ENCODE measurements around the gene KRT71. TPM values are rescaled to one million over a fixed set of nuclear protein-coding genes. Genes with fewer than 3 reads are reported as not detected.

Gene KRT71
- total RNA-seq, 1 donor from 2014 or later = not detected

DNA sequence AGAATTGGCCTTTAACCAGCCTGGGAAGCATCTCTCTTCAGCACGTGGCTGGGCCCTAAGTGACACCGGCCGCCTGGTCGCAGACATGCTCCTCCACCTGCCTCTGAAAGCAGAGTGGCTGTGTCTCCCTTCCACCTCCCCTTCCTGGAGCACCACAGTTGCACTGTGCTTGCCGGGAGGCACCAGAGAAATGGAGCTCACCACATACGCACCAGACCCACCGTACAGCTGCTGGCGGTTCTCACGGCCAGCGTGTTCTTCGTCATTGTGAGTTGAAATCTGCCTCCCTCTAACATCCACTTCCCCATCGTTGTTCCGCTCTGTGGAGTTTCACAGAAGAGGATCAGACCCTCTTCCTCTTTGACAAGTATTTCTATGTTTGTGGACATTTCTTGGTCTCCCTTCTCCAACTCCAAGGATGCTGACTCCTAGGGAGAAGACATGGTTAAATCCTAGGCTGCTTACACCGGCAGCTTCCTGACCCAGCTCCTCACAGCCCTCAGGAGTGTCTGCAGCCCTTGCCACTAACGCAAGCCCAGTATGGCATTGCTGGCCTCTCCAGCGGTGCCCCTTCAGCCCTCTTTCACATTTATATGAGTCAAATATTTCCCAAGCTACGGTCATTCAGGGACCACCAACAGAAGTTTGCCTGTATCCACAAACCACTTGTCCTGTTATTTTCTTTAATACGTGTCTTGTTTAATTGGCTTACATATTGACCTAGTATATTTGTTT, 21.2 kb downstream of the KRT71 start:
- Mint-ChIP-seq H3K36me3 (ENCODE audit: low read depth) (no peaks in the 10 kb centered on the region), H3K9me3 (ENCODE audit: low read depth) (no peaks in the 10 kb centered on the region), H3K4me3 (ENCODE audit: unreplicated experiment) (no peak overlapping the region), H3K27me3 (ENCODE audit: low read depth) (peaks cover 28% of the 10 kb centered on the region), H3K27ac (ENCODE audit: unreplicated experiment) (no peak overlapping the region), H3K4me1 (ENCODE audit: low read depth) (no peaks in the 10 kb centered on the region)
- TF ChIP-seq, protein P1, sequence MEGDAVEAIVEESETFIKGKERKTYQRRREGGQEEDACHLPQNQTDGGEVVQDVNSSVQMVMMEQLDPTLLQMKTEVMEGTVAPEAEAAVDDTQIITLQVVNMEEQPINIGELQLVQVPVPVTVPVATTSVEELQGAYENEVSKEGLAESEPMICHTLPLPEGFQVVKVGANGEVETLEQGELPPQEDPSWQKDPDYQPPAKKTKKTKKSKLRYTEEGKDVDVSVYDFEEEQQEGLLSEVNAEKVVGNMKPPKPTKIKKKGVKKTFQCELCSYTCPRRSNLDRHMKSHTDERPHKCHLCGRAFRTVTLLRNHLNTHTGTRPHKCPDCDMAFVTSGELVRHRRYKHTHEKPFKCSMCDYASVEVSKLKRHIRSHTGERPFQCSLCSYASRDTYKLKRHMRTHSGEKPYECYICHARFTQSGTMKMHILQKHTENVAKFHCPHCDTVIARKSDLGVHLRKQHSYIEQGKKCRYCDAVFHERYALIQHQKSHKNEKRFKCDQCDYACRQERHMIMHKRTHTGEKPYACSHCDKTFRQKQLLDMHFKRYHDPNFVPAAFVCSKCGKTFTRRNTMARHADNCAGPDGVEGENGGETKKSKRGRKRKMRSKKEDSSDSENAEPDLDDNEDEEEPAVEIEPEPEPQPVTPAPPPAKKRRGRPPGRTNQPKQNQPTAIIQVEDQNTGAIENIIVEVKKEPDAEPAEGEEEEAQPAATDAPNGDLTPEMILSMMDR (IDR thresholded peaks at IDR 0.05) = no peak
- no peak for DNase-seq (ENCODE audit: low spot score)

DNA sequence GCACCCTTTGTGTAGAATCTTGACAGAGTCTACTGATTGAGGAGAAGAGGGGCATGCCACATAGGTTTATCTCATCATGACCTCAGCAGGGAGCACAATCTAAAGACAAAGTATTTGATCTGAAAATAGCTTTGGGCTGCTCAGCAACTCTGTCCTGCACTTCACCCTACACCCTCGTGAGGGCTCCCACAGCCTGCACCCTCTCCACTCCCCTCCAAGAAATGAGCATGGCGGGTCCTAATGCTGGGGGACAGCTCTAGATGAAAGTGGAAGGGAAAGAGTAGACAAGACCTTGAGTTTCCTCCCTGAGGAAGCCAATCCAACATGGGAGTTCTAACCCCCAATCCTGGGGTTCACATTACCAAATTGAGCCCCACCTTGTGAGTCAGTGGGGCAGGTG, 22.0 kb downstream of the KRT71 start:
- Mint-ChIP-seq H3K9me3 (ENCODE audit: low read depth) (no peaks in the 10 kb centered on the region), H3K27ac (ENCODE audit: unreplicated experiment) (no peak overlapping the region), H3K36me3 (ENCODE audit: low read depth) (no peaks in the 10 kb centered on the region), H3K27me3 (ENCODE audit: low read depth) (peaks cover 27% of the 10 kb centered on the region), H3K4me3 (ENCODE audit: unreplicated experiment) (no peak overlapping the region), H3K4me1 (ENCODE audit: low read depth) (no peaks in the 10 kb centered on the region)
- no peak for DNase-seq (ENCODE audit: low spot score)
- TF ChIP-seq, protein P1 (IDR thresholded peaks at IDR 0.05) = no peak

DNA sequence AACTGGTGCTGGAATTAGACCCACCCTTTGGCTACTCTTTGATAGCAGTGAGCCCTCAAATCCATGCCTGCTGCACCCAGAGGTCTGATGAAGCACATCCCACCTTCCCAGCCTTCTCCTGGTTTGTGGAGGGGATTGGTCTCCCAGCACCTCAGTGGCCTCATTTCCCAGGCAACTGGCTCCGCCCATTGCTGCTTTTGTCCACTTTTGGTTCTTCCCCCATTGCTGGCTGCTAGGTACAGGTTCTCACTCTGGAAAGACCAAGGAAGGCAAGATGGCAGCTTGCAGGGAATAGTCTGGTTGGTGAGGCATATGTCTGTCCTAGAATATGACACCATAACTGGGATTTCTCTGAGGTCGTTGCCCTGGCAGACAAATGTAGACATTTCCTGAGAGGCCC, 22.6 kb downstream of the KRT71 start:
- TF ChIP-seq, protein P1 (IDR thresholded peaks at IDR 0.05) = no peak
- no peak overlapping the region for H3K27ac Mint-ChIP-seq (ENCODE audit: unreplicated experiment)
- H3K4me3 Mint-ChIP-seq (ENCODE audit: unreplicated experiment) = no peak overlapping the region
- DNase-seq (ENCODE audit: low spot score) = no peak
- no peaks in the 10 kb centered on the region for H3K9me3 Mint-ChIP-seq (ENCODE audit: low read depth)
- H3K27me3 Mint-ChIP-seq (ENCODE audit: low read depth) = peaks cover 27% of the 10 kb centered on the region
- H3K4me1 Mint-ChIP-seq (ENCODE audit: low read depth) = no peaks in the 10 kb centered on the region
- no peaks in the 10 kb centered on the region for H3K36me3 Mint-ChIP-seq (ENCODE audit: low read depth)

DNA sequence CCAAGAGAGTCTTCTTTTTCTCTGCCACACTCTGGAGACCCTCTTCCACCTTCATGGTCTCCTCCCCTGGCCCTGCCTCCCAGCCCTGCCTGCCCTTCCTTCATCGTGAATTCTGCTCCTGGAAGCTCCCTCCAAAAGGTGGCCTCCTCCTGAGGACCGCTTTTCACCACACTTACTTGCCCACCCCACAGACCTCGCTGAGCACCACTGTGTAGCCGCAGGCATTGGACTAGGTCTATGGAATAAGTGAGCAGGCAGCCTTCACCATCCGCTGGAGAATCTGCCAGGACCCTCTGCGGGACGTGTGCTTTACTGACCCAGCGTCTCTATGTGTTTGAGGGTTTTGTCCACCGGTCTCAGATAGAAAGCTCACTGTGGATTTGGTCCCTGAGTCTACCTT, 23.1 kb downstream of the KRT71 start:
- Mint-ChIP-seq H3K4me3 (ENCODE audit: unreplicated experiment) (no peak overlapping the region), H3K36me3 (ENCODE audit: low read depth) (no peaks in the 10 kb centered on the region), H3K27ac (ENCODE audit: unreplicated experiment) (no peak overlapping the region), H3K4me1 (ENCODE audit: low read depth) (no peaks in the 10 kb centered on the region), H3K9me3 (ENCODE audit: low read depth) (no peaks in the 10 kb centered on the region), H3K27me3 (ENCODE audit: low read depth) (peaks cover 27% of the 10 kb centered on the region)
- DNase-seq (ENCODE audit: low spot score) = no peak
- TF ChIP-seq, protein P1 (IDR thresholded peaks at IDR 0.05) = no peak

DNA sequence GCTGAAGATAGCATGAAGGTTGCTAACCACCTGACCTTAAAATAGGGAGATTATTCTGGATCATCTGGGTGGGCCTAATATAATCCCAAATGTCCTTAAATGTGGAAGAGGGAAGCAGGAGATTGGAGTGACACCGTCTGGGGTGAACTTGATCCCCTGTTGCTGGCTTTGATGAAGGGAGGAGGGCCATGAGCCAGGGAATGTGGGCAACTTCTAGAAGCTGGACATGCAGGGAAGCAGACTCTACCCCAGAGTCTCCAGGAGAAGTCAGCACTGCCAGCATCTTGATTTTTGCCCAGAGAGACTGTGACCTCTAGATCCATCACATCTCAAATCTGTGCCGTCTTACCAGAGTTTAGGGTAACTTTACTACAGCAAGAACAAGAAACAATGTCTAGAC, 23.5 kb downstream of the KRT71 start:
- TF ChIP-seq, protein P1 (IDR thresholded peaks at IDR 0.05) = no peak
- Mint-ChIP-seq H3K4me3 (ENCODE audit: unreplicated experiment) (no peak overlapping the region), H3K9me3 (ENCODE audit: low read depth) (no peaks in the 10 kb centered on the region), H3K27ac (ENCODE audit: unreplicated experiment) (no peak overlapping the region), H3K36me3 (ENCODE audit: low read depth) (no peaks in the 10 kb centered on the region), H3K27me3 (ENCODE audit: low read depth) (peaks cover 27% of the 10 kb centered on the region), H3K4me1 (ENCODE audit: low read depth) (no peaks in the 10 kb centered on the region)
- DNase-seq (ENCODE audit: low spot score) = no peak

All from chondrocyte (in vitro differentiated cells).